ENCODE measurements around the gene TGM1. TPM values are rescaled to one million over a fixed set of nuclear protein-coding genes. Genes with fewer than 3 reads are reported as not detected.

The TGM1 gene
- total and polyA plus RNA-seq, 10 of the 15 experiments (the other 5 are each of a cell fraction or from before 2014, with no cell fraction given) = 0.05 to 5.9 (median 1.8) TPM

DNA sequence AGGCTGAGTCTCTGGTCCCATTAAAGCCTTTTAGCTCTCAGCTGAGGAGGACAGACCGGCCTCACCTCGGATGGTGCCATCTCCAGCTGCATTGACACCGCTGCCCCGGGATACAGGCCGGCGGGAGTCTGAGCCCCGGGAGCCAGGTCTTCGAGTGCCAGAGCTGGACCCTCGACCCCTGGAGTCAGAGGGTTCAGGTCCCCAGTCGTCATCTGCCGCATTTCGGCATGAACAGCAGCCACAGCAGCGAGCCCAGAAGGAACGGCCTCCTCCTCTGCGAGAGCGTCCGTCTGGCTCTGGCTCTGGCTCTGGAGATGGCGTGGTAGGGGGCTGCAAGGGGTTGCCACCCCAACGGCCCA is 1.0 kb downstream of the TGM1 start:
- Histone ChIP-seq H3K27ac (ENCODE audit: control insufficient read depth, insufficient read depth) (no peak overlapping the region), H4K20me1 (ENCODE audit: control insufficient read depth, insufficient read depth) (no peaks in the 10 kb centered on the region), H3K27me3 (replicated peaks in 1 of 2; ENCODE audit: control insufficient read depth in 2 of 2, insufficient read depth in 2 of 2, low read length in 1 of 2) (no peaks in the 10 kb centered on the region), H3K36me3 (ENCODE audit: control insufficient read depth in 2 of 2, insufficient read depth in 2 of 2, low read length in 1 of 2) (peaks cover 0 to 3% of the 10 kb centered on the region in 2 experiments; a peak in 2 of 4 replicates), H2AFZ (ENCODE audit: control insufficient read depth, low read depth, low read length) (no peak overlapping the region), H3K9ac (ENCODE audit: control insufficient read depth, insufficient read depth, low read length) (no peak overlapping the region), H3K4me2 (ENCODE audit: control insufficient read depth, insufficient read depth) (no peak overlapping the region), H3K79me2 (ENCODE audit: control insufficient read depth, insufficient read depth, low read length) (no peaks in the 10 kb centered on the region), H3K4me3 (no peak overlapping the region), H3K4me1 (ENCODE audit: control insufficient read depth, insufficient read depth, low read length) (no peaks in the 10 kb centered on the region), H3K9me3 (replicated peaks; ENCODE audit: control insufficient read depth, insufficient read depth, low read length) (no peaks in the 10 kb centered on the region)
- ATAC-seq (no peak), DNase-seq (ENCODE audit: low read depth, low spot score) (no peak), FAIRE-seq (no peak)
- no TSS peak for BruUV-seq (replicated peaks)
- ChIA-PET SMC1A (ENCODE audit: uncharacterized antibody, unreplicated experiment) (no interaction called here), RAD21 (ENCODE audit: unreplicated experiment) (interaction anchor here (1.0 kb wide), 1 partner anchor 19 kb away, joined by 6 read pairs; no protein-coding TSS in a partner anchor), CTCF (interaction anchor here (0.8 to 2.1 kb wide), 4 partner anchors 9 to 46 kb away, joined by 4 to 10 read pairs (median 4); partner anchors contain the start of genes CIDEB, RABGGTA and TINF2), POLR2A (interaction anchor here (0.7 kb wide), 1 partner anchor 18 kb away, joined by 3 read pairs; no protein-coding TSS in a partner anchor)
- TF ChIP-seq ESRRA (IDR thresholded peaks at IDR 0.05; ENCODE audit: low read length) (no peak), EP300 (IDR thresholded peaks at IDR 0.05; ENCODE audit: borderline replicate concordance in 1 of 2, control insufficient read depth in 1 of 2, low read depth in 2 of 2, low read length in 2 of 2) (no peak), IRF4 (IDR thresholded peaks at IDR 0.05; ENCODE audit: low read depth, low read length) (no peak), CBFB (IDR thresholded peaks at IDR 0.05; ENCODE audit: low read depth) (no peak), ZBTB33 (IDR thresholded peaks at IDR 0.05) (no peak), MTA2 (IDR thresholded peaks at IDR 0.05; ENCODE audit: low read depth) (no peak), JUNB (IDR thresholded peaks at IDR 0.05) (no peak), KLF5 (IDR thresholded peaks at IDR 0.05; ENCODE audit: partially characterized antibody) (no peak), CEBPB (IDR thresholded peaks at IDR 0.05; ENCODE audit: borderline replicate concordance in 1 of 2, low read depth in 2 of 2, low read length in 2 of 2) (no peak), HDGF (IDR thresholded peaks at IDR 0.05) (no peak), RAD51 (IDR thresholded peaks at IDR 0.05) (no peak)
- in situ Hi-C loops (cut with MboI) (no loop called here), intact Hi-C loops (cut with micrococcal nuclease; ENCODE audit: unreplicated experiment) (no loop called here)
- WGBS (ENCODE audit: insufficient coverage, insufficient replicate concordance, low lambda C conversion rate, missing lambda C conversion rate) = 91% methylated on average over 18 of the region's 19 CpGs
